H1 (cell line): Measurements from ENCODE around the gene GAK. TPM values are rescaled to one million over a fixed set of nuclear protein-coding genes. Genes with fewer than 3 reads are reported as not detected.
"Not testable (repeated sequence)": the region's sequence is repeated elsewhere in the genome, so short reads cannot be mapped to it uniquely, and the experiment has no call there.

ENCODE experiments used
- CTCF ChIA-PET: fragments of 300-600 bp; sonication (Branson Sonifier 250); formaldehyde crosslinking; loops from one replicate; lab custom pipeline; 2021; ENCODE audit not compliant: partially characterized antibody; lab: Charles Lee
- POLR2A ChIA-PET: fragments of 300-600 bp; sonication (Branson Sonifier 250); formaldehyde crosslinking; loops from one replicate; lab custom pipeline; 2021; ENCODE audit warnings: inconsistent platforms; ENCODE audit not compliant: partially characterized antibody; lab: Charles Lee
- DNase-seq, 2 experiments: peaks; one replicate each; pipeline versions ENCODE4 v3.0.0 to v3.0.0-alpha.2; 2010 to 2022; ENCODE audit warnings: low spot score in 2 of 2, low read depth in 1 of 2, mixed read lengths in 1 of 2
- FAIRE-seq: peaks from 2 replicates; lab custom pipeline; 2011; peaks lifted over from hg19 to GRCh38; lab: Jason Lieb, UNC
- H2AFZ ChIP-seq: 2 replicates; pipeline ENCODE4 v1.8.1; 2012; ENCODE audit warnings: low read length, inconsistent platforms
- H2AK5ac ChIP-seq: 2 replicates; pipeline ENCODE4 v1.6.1; 2013; ENCODE audit warnings: low read depth, low read length
- H2BK120ac ChIP-seq: replicated peaks from 2 replicates; pipeline ENCODE3; 2013; ENCODE audit warnings: low read depth, low read length, inconsistent platforms
- H2BK12ac ChIP-seq: 2 replicates; pipeline ENCODE4 v1.6.1; 2013; ENCODE audit warnings: low read depth, low read length
- H2BK15ac ChIP-seq: 2 replicates; pipeline ENCODE4 v1.6.1; 2013; ENCODE audit warnings: low read length
- H2BK20ac ChIP-seq: 2 replicates; pipeline ENCODE4 v1.6.1; 2013; ENCODE audit warnings: low read length
- H2BK5ac ChIP-seq: 2 replicates; pipeline ENCODE4 v1.6.1; 2013; ENCODE audit warnings: low read depth, low read length
- H3K14ac ChIP-seq: 2 replicates; pipeline ENCODE4 v1.6.1; 2013; ENCODE audit warnings: inconsistent platforms; ENCODE audit not compliant: insufficient read length
- H3K18ac ChIP-seq: 2 replicates; pipeline ENCODE4 v1.6.1; 2013; ENCODE audit warnings: low read length; ENCODE audit errors: extremely low read depth
- H3K23ac ChIP-seq: 2 replicates; pipeline ENCODE4 v1.6.1; 2013; ENCODE audit warnings: inconsistent platforms; ENCODE audit not compliant: insufficient read length
- H3K23me2 ChIP-seq: 2 replicates; pipeline ENCODE4 v1.6.1; 2013; ENCODE audit warnings: low read depth, low read length
- H3K27ac ChIP-seq: 2 replicates; pipeline ENCODE4 v1.6.1; 2011; ENCODE audit warnings: low read depth, low read length, inconsistent platforms
- H3K27me3 ChIP-seq, 4 experiments: replicated peaks in 1 of 4; 1 replicate in 1 of 4; 2 replicates in 3 of 4; pipeline versions ENCODE4 v1.6.1 to v1.8.1; 2011 to 2013; ENCODE audit warnings: low read length in 3 of 4, mild to moderate bottlenecking in 3 of 4, inconsistent platforms in 2 of 4, mixed read lengths in 2 of 4, moderate library complexity in 1 of 4; ENCODE audit not compliant: control insufficient read depth in 3 of 4, insufficient read depth in 3 of 4; ENCODE audit errors: extremely low read depth in 1 of 4
- H3K36me3 ChIP-seq, 4 experiments: 2 replicates each; pipeline versions ENCODE4 v1.6.1 to v1.8.1; 2011 to 2013; ENCODE audit warnings: mild to moderate bottlenecking in 4 of 4, low read length in 3 of 4, moderate library complexity in 2 of 4, control low read depth in 1 of 4, inconsistent platforms in 1 of 4; ENCODE audit not compliant: insufficient read depth in 4 of 4, control insufficient read depth in 2 of 4
- H3K4ac ChIP-seq: replicated peaks from 2 replicates; pipeline ENCODE3; 2013; ENCODE audit warnings: low read length, low read depth, mixed read lengths, inconsistent platforms; ENCODE audit not compliant: insufficient read length
- H3K4me1 ChIP-seq, 4 experiments: replicated peaks in 1 of 4; 1 replicate in 1 of 4; 2 replicates in 3 of 4; pipeline versions ENCODE4 v1.6.1 to v1.8.1; 2011 to 2013; ENCODE audit warnings: low read length in 3 of 4, inconsistent platforms in 2 of 4, mixed read lengths in 1 of 4; ENCODE audit not compliant: insufficient read depth in 4 of 4, control insufficient read depth in 3 of 4
- H3K4me2 ChIP-seq, 2 experiments: 2 replicates each; pipeline versions ENCODE4 v1.6.1 to v1.8.1; 2011 to 2013; ENCODE audit warnings: low read depth in 2 of 2, low read length in 2 of 2, control low read depth in 1 of 2, inconsistent platforms in 1 of 2, mild to moderate bottlenecking in 1 of 2; ENCODE audit not compliant: insufficient read depth in 1 of 2
- H3K4me3 ChIP-seq, 4 experiments: fragments of 200-600, 300-600 bp in 1 of 4; sonication (generic), shearing (Covaris generic), sonication (Bioruptor Twin) in 1 of 4; 2 replicates each; pipeline versions ENCODE4 v1.5.1 to v1.8.1; 2011 to 2016; ENCODE audit warnings: low read length in 4 of 4, low read depth in 3 of 4, control low read depth in 2 of 4, inconsistent platforms in 2 of 4, mild to moderate bottlenecking in 2 of 4, mixed read lengths in 1 of 4, moderate library complexity in 1 of 4; ENCODE audit not compliant: insufficient read depth in 2 of 4; ENCODE audit errors: extremely low read depth in 1 of 4
- H3K56ac ChIP-seq: replicated peaks from 2 replicates; pipeline ENCODE3; 2013; ENCODE audit warnings: low read depth, mild to moderate bottlenecking, mixed read lengths, low read length, inconsistent platforms; ENCODE audit not compliant: insufficient read length
- H3K79me1 ChIP-seq: 2 replicates; pipeline ENCODE4 v1.6.1; 2013; ENCODE audit warnings: low read depth, low read length, control low read depth
- H3K79me2 ChIP-seq, 2 experiments: 2 replicates each; pipeline versions ENCODE4 v1.6.1 to v1.8.1; 2012 to 2013; ENCODE audit warnings: low read length in 2 of 2, mild to moderate bottlenecking in 2 of 2, inconsistent platforms in 1 of 2; ENCODE audit not compliant: insufficient read depth in 2 of 2, control insufficient read depth in 1 of 2
- H3K9ac ChIP-seq, 4 experiments: replicated peaks in 1 of 4; 1 replicate in 1 of 4; 2 replicates in 3 of 4; pipeline versions ENCODE4 v1.6.1 to v1.8.1; 2011 to 2013; ENCODE audit warnings: low read depth in 3 of 4, low read length in 3 of 4, control low read depth in 2 of 4, mild to moderate bottlenecking in 2 of 4, moderate library complexity in 2 of 4, inconsistent platforms in 1 of 4; ENCODE audit errors: extremely low read depth in 1 of 4
- H3K9me3 ChIP-seq, 2 experiments: 2 replicates each; pipeline versions ENCODE4 v1.6.1 to v1.8.1; 2012 to 2013; ENCODE audit warnings: mild to moderate bottlenecking in 2 of 2, moderate library complexity in 2 of 2, control low read depth in 1 of 2, inconsistent platforms in 1 of 2, low read depth in 1 of 2, low read length in 1 of 2, mixed read lengths in 1 of 2; ENCODE audit not compliant: insufficient read depth in 2 of 2
- H4K20me1 ChIP-seq, 2 experiments: replicated peaks in 1 of 2; 2 replicates each; pipeline versions ENCODE3 to v1.8.1; 2011 to 2013; ENCODE audit warnings: inconsistent platforms in 2 of 2, low read length in 2 of 2, mild to moderate bottlenecking in 1 of 2; ENCODE audit not compliant: insufficient read depth in 2 of 2, control insufficient read depth in 1 of 2
- H4K5ac ChIP-seq: 2 replicates; pipeline ENCODE4 v1.6.1; 2013; ENCODE audit warnings: low read length, low read depth, mixed read lengths, inconsistent platforms; ENCODE audit not compliant: insufficient read length
- H4K8ac ChIP-seq: 2 replicates; pipeline ENCODE4 v1.8.0; 2013; ENCODE audit warnings: mild to moderate bottlenecking, moderate library complexity, low read length, inconsistent platforms; ENCODE audit not compliant: insufficient read depth; ENCODE audit errors: extremely low read depth
- H4K91ac ChIP-seq: replicated peaks from 2 replicates; pipeline ENCODE3; 2013; ENCODE audit warnings: low read length, mixed read lengths, inconsistent platforms; ENCODE audit not compliant: insufficient read length
- WGBS, 2 experiments: shearing (Covaris generic) in 1 of 2; methylation state at CpG; one replicate each; pipeline versions ENCODE4 v1.1.6 to v1.1.7; 2013 to 2015; ENCODE audit warnings: low lambda C conversion rate in 2 of 2, mixed read lengths in 2 of 2, inconsistent platforms in 1 of 2, low coverage in 1 of 2, missing lambda C conversion rate in 1 of 2; ENCODE audit not compliant: insufficient replicate concordance in 2 of 2, insufficient coverage in 1 of 2, insufficient read length in 1 of 2; ENCODE audit errors: extremely low coverage in 1 of 2, missing lambda C conversion rate in 1 of 2; 5-methylcytosine and 5-hydroxymethylcytosine counted together
- polyA plus RNA-seq, 7 experiments: library from polyadenylated mRNA; depleted of rRNA in 3 of 7; stranded (reverse) in 5 of 7; unstranded in 2 of 7; fragments of >200 nt in 5 of 7; fragments of 200-250 nt in 2 of 7; gene quantifications; 1 replicate in 5 of 7; 2 replicates in 1 of 7; 4 replicates in 1 of 7; pipeline versions ENCODE4 v1.2.1 to v1.2.3, GENCODE V29; 2011 to 2013; ENCODE audit warnings: missing spikeins in 2 of 7, mixed read lengths in 2 of 7
- total RNA-seq: library from RNA; stranded (reverse); fragmentation: NEBNext Ultra II Directional; extraction: Animal tissue kit (Norgen Biotek cat#: 25700); gene quantifications from 2 replicates; pipeline ENCODE4 v1.2.1, GENCODE V29; 2021

GAK gene
- total and polyA plus RNA-seq, 2 of the 8 experiments (the other 6 are each of a cell fraction or from before 2014, with no cell fraction given), result 31.5 to 70.8 TPM

- H2BK20ac ChIP-seq, H3K18ac ChIP-seq, H2AFZ ChIP-seq, H3K23ac ChIP-seq, H3K9me3 ChIP-seq, H2AK5ac ChIP-seq, DNase-seq, H4K5ac ChIP-seq, H2BK120ac ChIP-seq, H3K27ac ChIP-seq, H4K91ac ChIP-seq, H3K9ac ChIP-seq, H3K36me3 ChIP-seq, H4K8ac ChIP-seq, H3K4me1 ChIP-seq, H2BK12ac ChIP-seq, H2BK5ac ChIP-seq, H3K4me2 ChIP-seq, FAIRE-seq, H3K4ac ChIP-seq, H3K23me2 ChIP-seq, H2BK15ac ChIP-seq, H3K14ac ChIP-seq, H3K4me3 ChIP-seq, H3K56ac ChIP-seq, H3K27me3 ChIP-seq: not testable (repeated sequence)
- ChIA-PET CTCF (interaction anchor here (0.6 to 1.1 kb wide), 3 partner anchors 8 to 14 kb away, joined by 3 to 4 read pairs (median 4); partner anchors contain the start of genes GAK and TMEM175), POLR2A (interaction anchor here (1.2 kb wide), 1 partner anchor 12 kb away, joined by 3 read pairs; no protein-coding TSS in a partner anchor)
- peaks cover 16% of the 10 kb centered on the region for H3K79me1 ChIP-seq
- H4K20me1 ChIP-seq, result peaks cover 8 to 12% of the 10 kb centered on the region in 2 experiments
- peaks cover 15 to 78% of the 10 kb centered on the region in 2 experiments for H3K79me2 ChIP-seq
- 88% methylated on average over 6 of the region's 6 CpGs; no CpG with 5 or more reads in 1 of the 2 experiments for WGBS, 2 experiments
Measured at GRCh38 chr4:918591-918990, 13.5 kb downstream of the GAK start.
